SK-N-MC (cell line): ENCODE results near the gene YEATS2.
"Not testable (repeated sequence)": the region's sequence is repeated elsewhere in the genome, so short reads cannot be mapped to it uniquely, and the experiment has no call there.

Experiments used
- DNase-seq: peaks from one replicate; pipeline ENCODE4 v3.0.0-alpha.2; 2011; ENCODE audit warnings: low read depth, low spot score
- H3K27ac ChIP-seq: fragments of 200-600 bp; sonication (generic); 2 replicates; pipeline ENCODE4 v1.5.1; 2016; ENCODE audit warnings: mixed run types
- H3K36me3 ChIP-seq: fragments of 200-600 bp; sonication (generic); 2 replicates; pipeline ENCODE4 v1.6.1; 2017; ENCODE audit warnings: antibody characterized with exemption, low read length, mixed read lengths; ENCODE audit not compliant: insufficient read depth
- H3K4me3 ChIP-seq: fragments of 200-600 bp; sonication (generic); 2 replicates; pipeline ENCODE4 v1.5.1; 2016
- H3K9ac ChIP-seq: fragments of 200-600 bp; sonication (generic); 2 replicates; pipeline ENCODE4 v1.8.0; 2017; ENCODE audit warnings: mixed run types, mixed read lengths; ENCODE audit not compliant: insufficient read length
- H3K9me3 ChIP-seq: fragments of 200-600 bp; sonication (generic); 2 replicates; pipeline ENCODE4 v1.6.1; 2017; ENCODE audit warnings: low read depth, mild to moderate bottlenecking, antibody characterized with exemption, low read length, moderate library complexity, mixed read lengths
- EZH2 ChIP-seq: fragments of 200-600 bp; sonication (generic); IDR thresholded peaks from one replicate; pipeline ENCODE4 v1.6.1; 2017; ENCODE audit warnings: antibody characterized with exemption
- FOXP2 ChIP-seq: optimal IDR thresholded peaks from 2 replicates; pipeline ENCODE3; 2011; ENCODE audit warnings: mild to moderate bottlenecking, moderate library complexity; ENCODE audit not compliant: insufficient read depth; ENCODE audit errors: extremely low read length, control extremely low read depth
- POLR2AphosphoS5 ChIP-seq: IDR thresholded peaks from 2 replicates; pipeline ENCODE4 v1.6.1; 2012; ENCODE audit warnings: mild to moderate bottlenecking, low read depth, low read length, borderline replicate concordance

Gene YEATS2

GRCh38 chr3:183781246-183781645, 83.6 kb downstream of the YEATS2 start:
- no peak for DNase-seq
- H3K9me3 ChIP-seq, result no peaks in the 10 kb centered on the region
- no peak overlapping the region for H3K4me3 ChIP-seq
- H3K9ac ChIP-seq, result no peak overlapping the region
- no peak overlapping the region for H3K27ac ChIP-seq
- TF ChIP-seq FOXP2, result no peak
- TF ChIP-seq EZH2, result no peak
- no peak for TF ChIP-seq POLR2AphosphoS5
- peaks cover 84% of the 10 kb centered on the region for H3K36me3 ChIP-seq

DNA sequence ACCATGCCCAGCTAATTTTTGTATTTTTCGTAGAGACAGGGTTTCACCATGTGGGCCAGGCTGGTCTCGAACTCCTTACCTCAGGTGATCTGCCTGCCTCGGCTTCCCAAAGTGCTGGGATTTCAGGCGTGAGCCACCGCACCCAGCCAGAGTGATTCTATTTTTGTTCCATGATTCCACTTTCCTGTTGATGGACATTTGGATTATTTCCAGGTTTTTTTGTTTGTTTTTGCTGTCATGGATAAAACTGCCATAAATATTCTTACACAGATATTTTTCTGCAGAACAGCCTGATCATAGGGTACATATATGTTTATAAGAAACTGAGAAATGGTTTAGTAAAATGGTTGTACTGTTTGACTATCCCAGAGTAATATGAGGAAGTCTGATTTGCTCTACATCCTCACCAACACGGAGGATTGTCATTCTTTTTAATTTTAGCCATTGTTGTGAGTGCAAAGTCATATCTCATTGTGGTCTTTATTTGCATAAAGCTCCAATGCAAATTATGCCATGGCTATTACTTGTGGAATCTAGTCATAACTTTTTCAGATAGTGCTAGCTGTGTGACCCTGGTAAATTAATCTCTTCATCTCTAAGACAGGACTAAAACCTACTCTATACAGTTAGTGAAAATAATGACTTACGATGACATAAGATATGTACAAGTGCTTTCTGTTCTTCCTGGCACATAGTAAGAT, 85.1 kb downstream of the YEATS2 start:
- no peak for TF ChIP-seq EZH2
- TF ChIP-seq POLR2AphosphoS5, result no peak
- no peak for TF ChIP-seq FOXP2

DNA sequence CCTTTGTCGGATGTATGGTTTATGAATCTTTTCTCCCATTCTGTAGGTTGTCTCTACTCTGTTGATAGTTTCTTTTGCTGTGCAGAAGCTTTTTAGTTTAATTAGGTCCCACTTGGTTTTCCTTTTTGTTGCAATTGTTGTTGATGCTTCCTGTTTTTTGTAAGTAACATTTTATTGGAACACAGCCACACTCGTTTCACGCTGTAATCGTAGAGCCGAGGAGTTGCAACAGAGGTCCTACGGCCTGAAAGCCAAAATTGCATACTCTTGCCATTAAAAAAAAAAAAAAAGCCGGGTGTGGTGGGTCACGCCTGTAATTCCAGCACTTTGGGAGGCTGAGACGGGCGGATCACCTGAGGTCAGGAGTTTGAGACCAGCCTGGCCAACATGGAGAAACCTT, 86.9 kb downstream of the YEATS2 start:
- not testable (repeated sequence) for DNase-seq, H3K9ac ChIP-seq, H3K4me3 ChIP-seq, H3K9me3 ChIP-seq
- Histone ChIP-seq H3K27ac (0 out of 2 replicates have a peak overlapping the region, but pooled peaks have one; percentile 14), H3K36me3 (peaks cover 80% of the 10 kb centered on the region)

More for the DNA sequence above, 85.1 kb downstream of the YEATS2 start:
- no peak overlapping the region for H3K27ac ChIP-seq
- no peak overlapping the region for H3K9ac ChIP-seq
- no peak for DNase-seq
- no peak overlapping the region for H3K4me3 ChIP-seq
- peaks cover 83% of the 10 kb centered on the region for H3K36me3 ChIP-seq
- H3K9me3 ChIP-seq, result no peaks in the 10 kb centered on the region

- Histone ChIP-seq H3K9ac (no peak overlapping the region), H3K27ac (no peak overlapping the region), H3K36me3 (peaks cover 82% of the 10 kb centered on the region), H3K9me3 (no peaks in the 10 kb centered on the region), H3K4me3 (no peak overlapping the region)
- DNase-seq, result no peak
- no peak for TF ChIP-seq EZH2
- TF ChIP-seq FOXP2, result no peak
- TF ChIP-seq POLR2AphosphoS5, result no peak
Measured at GRCh38 chr3:183789826-183790225, 92.2 kb downstream of the YEATS2 start.

DNA sequence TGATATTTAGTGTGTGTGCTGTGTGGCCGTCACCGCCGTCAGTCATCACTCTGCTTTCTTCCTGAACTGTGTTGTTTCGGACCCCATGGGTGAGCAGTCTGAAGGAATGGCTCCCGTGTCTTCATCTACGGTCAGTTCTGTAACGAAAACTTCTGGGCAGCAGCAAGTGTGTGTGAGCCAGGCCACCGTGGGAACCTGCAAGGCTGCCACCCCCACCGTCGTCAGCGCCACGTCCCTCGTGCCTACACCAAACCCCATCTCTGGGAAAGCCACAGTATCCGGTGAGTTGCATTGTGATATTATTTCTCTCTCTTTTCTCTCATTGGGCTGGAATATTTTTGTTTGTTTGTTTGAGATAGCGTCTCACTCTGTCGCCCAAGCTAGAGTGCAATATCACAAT, 93.1 kb downstream of the YEATS2 start:
- H3K27ac ChIP-seq, result no peak overlapping the region
- H3K36me3 ChIP-seq, result peaks cover 80% of the 10 kb centered on the region
- DNase-seq, result no peak
- no peak overlapping the region for H3K4me3 ChIP-seq
- no peaks in the 10 kb centered on the region for H3K9me3 ChIP-seq
- TF ChIP-seq EZH2 (no peak), POLR2AphosphoS5 (no peak), FOXP2 (no peak)
- H3K9ac ChIP-seq, result no peak overlapping the region

DNA sequence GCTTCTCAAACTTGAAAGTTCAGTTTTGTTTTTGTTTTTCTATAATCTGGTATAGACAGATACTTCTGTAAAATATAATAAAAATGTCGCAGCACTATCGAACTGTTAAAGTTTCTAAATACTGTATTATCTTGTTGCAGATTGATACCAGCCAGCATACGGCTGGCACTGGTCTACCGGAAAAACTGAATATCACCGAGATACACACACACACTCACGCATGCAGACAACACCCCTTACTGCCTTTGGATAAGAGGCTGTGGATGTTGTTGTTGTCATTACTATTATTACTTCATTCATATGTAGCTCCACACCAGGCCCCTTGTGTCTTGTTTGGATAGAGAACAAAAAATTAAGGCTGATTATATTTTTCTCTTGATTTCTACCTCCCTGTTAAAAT, 95.4 kb downstream of the YEATS2 start:
- Histone ChIP-seq H3K36me3 (peaks cover 75% of the 10 kb centered on the region), H3K4me3 (no peak overlapping the region)
- no peak for DNase-seq

DNA sequence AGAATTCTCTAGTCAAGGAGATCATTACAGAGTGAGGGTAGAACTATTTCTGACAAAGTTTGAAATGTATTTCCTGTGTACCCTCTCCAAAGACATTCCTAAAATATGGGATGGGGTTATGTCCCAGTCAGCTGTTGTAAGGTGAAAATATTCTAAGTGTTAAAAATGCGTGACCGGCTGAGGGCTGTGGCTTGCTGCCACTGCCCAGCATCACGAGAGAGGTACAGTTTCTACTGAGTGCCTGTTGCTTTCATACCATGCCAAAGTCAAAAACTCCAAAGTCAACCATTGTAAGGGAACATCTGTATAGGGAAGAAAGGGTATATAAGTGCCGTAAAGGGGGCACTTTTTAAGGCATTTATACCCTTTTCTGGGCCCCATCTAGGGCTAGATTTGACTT, 96.9 kb downstream of the YEATS2 start:
- H3K9ac ChIP-seq, result no peak overlapping the region
- DNase-seq, result no peak
- no peak overlapping the region for H3K27ac ChIP-seq
- H3K4me3 ChIP-seq, result no peak overlapping the region
- H3K9me3 ChIP-seq, result no peaks in the 10 kb centered on the region
- peaks cover 79% of the 10 kb centered on the region for H3K36me3 ChIP-seq
- TF ChIP-seq POLR2AphosphoS5, result no peak
- TF ChIP-seq FOXP2, result no peak
- no peak for TF ChIP-seq EZH2

More for the DNA sequence above, 95.4 kb downstream of the YEATS2 start:
- H3K9ac ChIP-seq, result no peak overlapping the region
- H3K27ac ChIP-seq, result 0 out of 2 replicates have a peak overlapping the region, but pooled peaks have one; percentile 0
- no peaks in the 10 kb centered on the region for H3K9me3 ChIP-seq
- TF ChIP-seq FOXP2, result no peak
- no peak for TF ChIP-seq POLR2AphosphoS5
- no peak for TF ChIP-seq EZH2

DNA sequence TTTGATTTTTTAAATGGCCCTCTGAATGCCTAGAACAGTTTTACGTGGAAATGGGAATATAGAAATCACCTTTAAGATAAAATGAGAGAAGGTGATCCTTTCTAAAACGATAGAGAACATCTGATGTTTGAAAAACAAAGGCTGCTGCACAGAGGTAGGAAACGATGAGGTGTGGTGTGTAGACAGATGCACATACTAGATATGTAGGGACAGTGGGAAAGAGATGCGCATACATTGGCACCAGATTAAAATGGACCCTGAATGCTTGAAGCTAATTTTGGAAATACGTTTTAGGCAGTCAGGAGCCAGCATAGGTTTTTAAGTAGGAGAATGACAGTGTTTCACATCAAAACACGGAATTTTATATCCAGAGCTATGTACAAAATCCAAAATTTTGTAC, 98.8 kb downstream of the YEATS2 start:
- H3K9me3 ChIP-seq, result no peaks in the 10 kb centered on the region
- TF ChIP-seq EZH2, result no peak
- TF ChIP-seq POLR2AphosphoS5, result no peak
- TF ChIP-seq FOXP2, result no peak
- H3K9ac ChIP-seq, result no peak overlapping the region
- DNase-seq, result no peak
- no peak overlapping the region for H3K27ac ChIP-seq
- H3K36me3 ChIP-seq, result peaks cover 79% of the 10 kb centered on the region
- no peak overlapping the region for H3K4me3 ChIP-seq

DNA sequence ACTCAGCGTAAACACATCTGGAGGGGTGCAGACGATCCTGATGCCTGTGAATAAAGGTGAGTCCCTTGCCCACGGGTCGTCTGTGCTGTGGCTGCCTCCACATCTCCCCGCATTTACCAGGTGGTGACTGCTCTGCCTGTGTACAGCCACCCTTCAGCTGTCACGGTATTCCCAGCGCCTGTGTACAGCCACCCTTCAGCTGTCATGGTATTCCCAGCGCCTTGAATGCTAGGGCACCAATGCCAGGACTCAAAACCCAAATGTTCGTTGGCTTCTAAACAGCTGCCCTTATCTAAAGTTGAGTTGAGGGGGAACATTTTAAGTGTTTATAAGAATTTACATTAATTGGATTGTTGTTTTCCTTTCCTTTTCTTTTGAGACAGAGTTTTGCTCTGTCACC, 100.4 kb downstream of the YEATS2 start:
- TF ChIP-seq EZH2 (no peak), POLR2AphosphoS5 (no peak), FOXP2 (no peak)
- H3K4me3 ChIP-seq, result no peak overlapping the region
- H3K27ac ChIP-seq, result no peak overlapping the region
- no peaks in the 10 kb centered on the region for H3K9me3 ChIP-seq
- H3K36me3 ChIP-seq, result peaks cover 80% of the 10 kb centered on the region
- DNase-seq, result no peak
- no peak overlapping the region for H3K9ac ChIP-seq
